NT2/D1 (cell line): ENCODE measurements around the gene TKT.
A peak's percentile ranks its signal among the peaks of the same experiment; 100 is the strongest.
"Not testable (repeated sequence)": the region's sequence is repeated elsewhere in the genome, so short reads cannot be mapped to it uniquely, and the experiment has no call there.

ENCODE experiments used
- DNase-seq: peaks from one replicate; pipeline ENCODE4 v3.0.0-alpha.2; 2011; ENCODE audit warnings: low read depth, low spot score
- H3K27me3 ChIP-seq: 2 replicates; pipeline ENCODE4 v1.6.0; 2011; ENCODE audit warnings: mild to moderate bottlenecking; ENCODE audit not compliant: insufficient read length, insufficient read depth
- H3K36me3 ChIP-seq: 2 replicates; pipeline ENCODE4 v1.6.1; 2011; ENCODE audit warnings: mild to moderate bottlenecking, low read length, mixed read lengths; ENCODE audit not compliant: insufficient read depth, insufficient read length
- H3K4me1 ChIP-seq: 2 replicates; pipeline ENCODE4 v1.5.1; 2011; ENCODE audit not compliant: insufficient read depth, insufficient read length
- H3K4me3 ChIP-seq: 2 replicates; pipeline ENCODE4 v1.5.1; 2011; ENCODE audit warnings: low read depth; ENCODE audit not compliant: insufficient read length
- H3K9ac ChIP-seq: 2 replicates; pipeline ENCODE4 v1.6.0; 2011; ENCODE audit warnings: low read depth; ENCODE audit not compliant: insufficient read length
- H3K9me3 ChIP-seq: 2 replicates; pipeline ENCODE4 v1.5.1; 2011; ENCODE audit warnings: mild to moderate bottlenecking, low read length; ENCODE audit not compliant: insufficient read depth
- SUZ12 ChIP-seq: IDR thresholded peaks from 2 replicates; pipeline ENCODE4 v1.6.1; 2011; ENCODE audit not compliant: insufficient read length, insufficient read depth; ENCODE audit errors: extremely low read depth
- YY1 ChIP-seq: IDR thresholded peaks from 2 replicates; pipeline ENCODE4 v1.6.1; 2011; ENCODE audit not compliant: insufficient read length, insufficient read depth
- ZNF274 ChIP-seq: IDR thresholded peaks from 2 replicates; pipeline ENCODE4 v1.6.1; 2011; ENCODE audit warnings: mild to moderate bottlenecking, low read depth, low read length

TKT gene, protein sequence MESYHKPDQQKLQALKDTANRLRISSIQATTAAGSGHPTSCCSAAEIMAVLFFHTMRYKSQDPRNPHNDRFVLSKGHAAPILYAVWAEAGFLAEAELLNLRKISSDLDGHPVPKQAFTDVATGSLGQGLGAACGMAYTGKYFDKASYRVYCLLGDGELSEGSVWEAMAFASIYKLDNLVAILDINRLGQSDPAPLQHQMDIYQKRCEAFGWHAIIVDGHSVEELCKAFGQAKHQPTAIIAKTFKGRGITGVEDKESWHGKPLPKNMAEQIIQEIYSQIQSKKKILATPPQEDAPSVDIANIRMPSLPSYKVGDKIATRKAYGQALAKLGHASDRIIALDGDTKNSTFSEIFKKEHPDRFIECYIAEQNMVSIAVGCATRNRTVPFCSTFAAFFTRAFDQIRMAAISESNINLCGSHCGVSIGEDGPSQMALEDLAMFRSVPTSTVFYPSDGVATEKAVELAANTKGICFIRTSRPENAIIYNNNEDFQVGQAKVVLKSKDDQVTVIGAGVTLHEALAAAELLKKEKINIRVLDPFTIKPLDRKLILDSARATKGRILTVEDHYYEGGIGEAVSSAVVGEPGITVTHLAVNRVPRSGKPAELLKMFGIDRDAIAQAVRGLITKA

DNA sequence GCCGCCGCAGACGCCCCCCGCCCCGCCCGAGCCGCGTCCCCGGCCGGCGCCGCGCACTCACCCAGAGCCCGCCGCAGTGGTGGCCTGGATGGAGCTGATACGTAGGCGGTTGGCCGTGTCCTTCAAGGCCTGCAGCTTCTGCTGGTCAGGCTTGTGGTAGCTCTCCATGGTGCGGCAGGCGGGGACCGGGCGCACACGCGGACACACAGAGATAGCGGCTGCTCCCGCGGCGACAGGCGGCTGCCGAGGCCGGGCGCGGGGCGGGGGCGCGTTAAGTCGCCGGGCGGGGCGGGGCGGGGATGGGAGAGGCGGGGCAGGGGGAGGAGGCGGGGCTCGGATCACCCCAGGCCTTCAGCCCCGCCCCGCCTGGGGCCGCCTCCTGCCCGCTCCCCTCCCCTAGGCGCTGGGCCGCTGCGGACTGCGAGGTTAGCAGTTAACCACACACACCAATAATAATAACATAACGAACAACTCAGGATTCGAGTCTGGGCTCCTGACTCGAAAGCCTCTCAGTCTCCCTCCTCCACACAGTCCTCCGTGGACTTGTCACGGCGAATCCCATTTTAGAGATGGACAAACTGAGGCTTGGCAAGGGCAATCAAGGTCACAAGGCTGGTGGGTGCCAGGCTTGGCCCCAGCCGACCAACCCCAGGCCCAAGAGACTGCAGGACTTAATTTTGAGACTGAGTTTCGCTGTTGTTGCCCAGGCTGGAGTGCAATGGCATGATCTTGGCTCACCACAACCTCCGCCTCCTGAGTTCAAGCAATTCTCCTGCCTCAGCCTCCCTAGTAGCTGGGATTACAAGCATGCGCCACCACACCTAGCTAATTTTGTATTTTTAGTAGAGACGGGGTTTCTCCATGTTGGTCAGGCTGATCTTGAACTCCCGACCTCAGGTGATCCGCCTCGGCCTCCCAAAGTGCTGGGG lies at the start of gene TKT:
TSS of gene TKT (minus strand) at position 248 of the 929 bp plus-strand sequence. CDS start at position 168, 80 bp downstream.
- H3K9me3 ChIP-seq: no peaks in the 10 kb centered on the region
- no peaks in the 10 kb centered on the region for H3K27me3 ChIP-seq
- H3K9ac ChIP-seq: peak within 1 kb of the TSS; percentile 99
- DNase-seq: peak; percentile 78
- H3K4me3 ChIP-seq: peak within 1 kb of the TSS; percentile 91
- peaks cover 35% of the 10 kb centered on the region for H3K36me3 ChIP-seq
- peaks cover 35% of the 10 kb centered on the region for H3K4me1 ChIP-seq
- TF ChIP-seq YY1 (no peak), ZNF274 (no peak)

DNA sequence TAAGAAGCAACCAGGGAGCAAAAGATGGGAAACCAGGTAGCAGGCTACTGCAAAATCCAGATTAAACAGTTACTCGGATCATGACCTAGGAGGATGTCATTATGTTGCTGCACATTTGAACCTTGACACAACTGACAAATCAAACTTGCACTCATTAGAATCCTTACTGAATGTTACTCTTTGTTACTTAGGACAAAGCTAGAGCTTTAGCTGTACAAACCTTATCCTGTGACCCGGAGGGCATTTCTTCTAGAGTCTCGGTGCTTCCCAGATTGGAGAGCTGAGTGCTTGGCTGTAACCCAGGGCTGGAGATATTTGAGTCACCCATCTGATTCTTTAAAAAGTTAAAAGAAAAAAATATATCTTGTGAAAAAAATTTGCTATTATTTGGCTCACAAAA lies 48.1 kb upstream of the TKT start:
- Histone ChIP-seq H3K36me3 (peaks cover 42% of the 10 kb centered on the region), H3K27me3 (no peaks in the 10 kb centered on the region), H3K9me3 (no peaks in the 10 kb centered on the region), H3K9ac (no peak overlapping the region), H3K4me1 (no peaks in the 10 kb centered on the region), H3K4me3 (no peak overlapping the region)
- DNase-seq: no peak
- TF ChIP-seq YY1 (no peak), SUZ12 (no peak), ZNF274 (no peak)

DNA sequence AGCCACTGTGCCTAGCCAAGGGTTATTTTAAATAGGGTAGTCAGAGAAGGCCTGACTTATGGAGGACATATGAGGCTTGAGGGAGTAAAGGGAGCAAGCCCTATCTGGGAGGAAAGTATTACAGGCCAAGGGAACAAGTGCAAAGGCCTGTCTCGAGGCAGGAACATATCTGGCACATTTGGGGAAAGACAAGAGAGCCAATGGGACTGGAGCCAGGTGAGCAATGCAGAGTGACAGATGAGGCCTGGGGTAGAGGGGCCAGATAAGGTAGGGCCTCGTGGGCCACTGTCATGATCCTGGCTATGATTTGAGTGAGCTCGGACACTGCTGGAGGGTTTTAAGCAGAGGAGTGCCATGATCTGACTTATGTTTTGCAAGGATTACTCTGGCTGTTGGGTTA lies 47.7 kb upstream of the TKT start:
- H3K9me3 ChIP-seq: no peaks in the 10 kb centered on the region
- TF ChIP-seq ZNF274 (no peak), SUZ12 (no peak), YY1 (no peak)
- H3K27me3 ChIP-seq: no peaks in the 10 kb centered on the region
- peaks cover 42% of the 10 kb centered on the region for H3K36me3 ChIP-seq
- DNase-seq: no peak
- no peaks in the 10 kb centered on the region for H3K4me1 ChIP-seq
- no peak overlapping the region for H3K9ac ChIP-seq
- H3K4me3 ChIP-seq: no peak overlapping the region

DNA sequence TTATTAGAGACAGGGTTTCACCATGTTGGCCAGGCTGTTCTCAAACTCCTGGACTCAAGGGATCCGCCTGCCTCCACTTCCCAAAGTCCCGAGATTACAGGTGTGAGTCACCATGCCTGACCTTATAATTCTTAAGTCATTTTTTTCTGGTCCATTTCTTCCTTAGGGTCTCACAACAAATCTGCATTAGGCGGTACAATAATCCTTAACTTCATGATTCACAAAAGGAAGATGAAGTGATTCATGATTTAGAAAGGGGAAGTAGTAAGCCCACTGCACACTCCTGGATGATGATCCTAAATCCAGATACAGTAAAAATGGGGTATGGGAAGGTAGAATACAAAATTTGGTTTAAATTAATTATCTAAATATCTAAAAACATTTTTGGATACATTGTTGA lies 45.0 kb upstream of the TKT start:
- H3K4me1 ChIP-seq: no peaks in the 10 kb centered on the region
- peaks cover 51% of the 10 kb centered on the region for H3K36me3 ChIP-seq
- no peak for TF ChIP-seq ZNF274
- no peak for TF ChIP-seq YY1
- no peak for TF ChIP-seq SUZ12
- no peak overlapping the region for H3K4me3 ChIP-seq
- no peak for DNase-seq
- no peak overlapping the region for H3K9ac ChIP-seq
- H3K27me3 ChIP-seq: no peaks in the 10 kb centered on the region
- H3K9me3 ChIP-seq: no peaks in the 10 kb centered on the region

DNA sequence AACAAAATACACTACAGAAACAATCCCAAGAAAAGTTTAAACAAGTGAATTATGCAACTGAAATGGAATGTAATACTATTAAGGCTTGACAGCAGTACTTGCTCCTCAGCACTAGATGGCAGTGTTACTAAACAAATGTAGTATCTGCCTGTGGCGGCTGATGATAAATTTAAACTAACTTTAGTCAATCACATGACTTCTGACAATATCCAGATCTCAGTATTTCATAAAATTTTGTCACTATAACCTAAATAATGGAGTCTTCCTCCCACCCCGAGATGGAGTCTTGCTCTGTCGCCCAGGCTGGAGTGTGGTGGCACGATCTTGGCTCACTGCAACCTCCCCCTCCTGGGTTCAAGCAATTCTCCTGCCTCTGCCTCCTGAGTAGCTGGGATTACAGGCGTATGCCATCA lies 43.8 kb upstream of the TKT start:
- DNase-seq, H3K4me3 ChIP-seq, H3K9me3 ChIP-seq, H3K27me3 ChIP-seq, H3K4me1 ChIP-seq, H3K9ac ChIP-seq: not testable (repeated sequence)
- H3K36me3 ChIP-seq: peaks cover 50% of the 10 kb centered on the region

DNA sequence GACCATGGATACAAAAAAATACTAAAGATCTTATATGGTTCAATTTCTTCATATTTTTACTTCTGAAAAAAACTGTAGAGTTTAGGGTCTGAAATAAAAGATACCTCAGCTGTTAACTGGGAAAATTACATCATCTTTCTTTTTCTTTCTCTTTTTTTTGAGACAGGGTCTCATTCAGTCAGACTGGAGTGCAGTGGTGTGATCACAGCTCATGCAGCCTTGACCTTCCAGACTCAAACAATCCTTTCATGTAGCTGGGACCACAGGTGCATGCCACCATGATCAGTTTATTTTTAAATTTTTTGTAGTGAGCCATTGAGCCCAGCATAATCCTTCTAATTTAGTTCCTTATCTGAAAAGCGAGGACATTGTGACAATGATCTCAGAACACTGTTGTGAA lies 39.6 kb upstream of the TKT start:
- H3K9ac ChIP-seq: no peak overlapping the region
- H3K36me3 ChIP-seq: peaks cover 56% of the 10 kb centered on the region
- TF ChIP-seq ZNF274 (no peak), YY1 (no peak), SUZ12 (no peak)
- no peaks in the 10 kb centered on the region for H3K9me3 ChIP-seq
- H3K27me3 ChIP-seq: no peaks in the 10 kb centered on the region
- no peak for DNase-seq
- H3K4me1 ChIP-seq: peaks cover 1% of the 10 kb centered on the region
- H3K4me3 ChIP-seq: no peak overlapping the region

DNA sequence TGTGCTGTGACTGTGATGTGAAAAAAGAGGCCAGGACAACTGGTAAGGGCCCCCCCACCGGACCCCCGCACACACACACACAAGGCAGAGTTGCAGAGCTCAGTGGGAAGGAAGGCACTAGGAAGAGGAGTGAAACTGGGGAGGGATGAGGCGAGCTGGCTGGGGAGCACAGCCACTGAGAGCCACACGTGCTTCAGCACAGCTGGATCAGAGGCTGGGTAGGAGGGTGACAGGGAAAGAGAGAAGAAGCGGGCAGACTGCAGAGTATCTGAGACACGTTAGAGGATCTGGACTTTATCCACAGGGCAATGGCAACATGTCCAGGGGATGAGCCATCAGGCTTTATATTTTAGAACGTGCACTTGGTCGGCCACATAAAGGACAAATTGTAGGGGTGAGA lies 38.0 kb upstream of the TKT start:
- TF ChIP-seq ZNF274: no peak
- TF ChIP-seq YY1: no peak
- no peak for TF ChIP-seq SUZ12
- no peaks in the 10 kb centered on the region for H3K9me3 ChIP-seq
- H3K9ac ChIP-seq: no peak overlapping the region
- peaks cover 58% of the 10 kb centered on the region for H3K36me3 ChIP-seq
- H3K4me3 ChIP-seq: no peak overlapping the region
- no peak for DNase-seq
- H3K4me1 ChIP-seq: peaks cover 3% of the 10 kb centered on the region
- H3K27me3 ChIP-seq: no peaks in the 10 kb centered on the region
